CD1c-positive myeloid dendritic cell (primary cell): ENCODE data around the gene CMYA5.
"Not testable (repeated sequence)": the region's sequence is repeated elsewhere in the genome, so short reads cannot be mapped to it uniquely, and the experiment has no call there.

ENCODE experiments used
- DNase-seq: peaks from one replicate; pipeline ENCODE4 v3.0.0-alpha.2; 2016; ENCODE audit errors: extremely low spot score

CMYA5 gene

DNA sequence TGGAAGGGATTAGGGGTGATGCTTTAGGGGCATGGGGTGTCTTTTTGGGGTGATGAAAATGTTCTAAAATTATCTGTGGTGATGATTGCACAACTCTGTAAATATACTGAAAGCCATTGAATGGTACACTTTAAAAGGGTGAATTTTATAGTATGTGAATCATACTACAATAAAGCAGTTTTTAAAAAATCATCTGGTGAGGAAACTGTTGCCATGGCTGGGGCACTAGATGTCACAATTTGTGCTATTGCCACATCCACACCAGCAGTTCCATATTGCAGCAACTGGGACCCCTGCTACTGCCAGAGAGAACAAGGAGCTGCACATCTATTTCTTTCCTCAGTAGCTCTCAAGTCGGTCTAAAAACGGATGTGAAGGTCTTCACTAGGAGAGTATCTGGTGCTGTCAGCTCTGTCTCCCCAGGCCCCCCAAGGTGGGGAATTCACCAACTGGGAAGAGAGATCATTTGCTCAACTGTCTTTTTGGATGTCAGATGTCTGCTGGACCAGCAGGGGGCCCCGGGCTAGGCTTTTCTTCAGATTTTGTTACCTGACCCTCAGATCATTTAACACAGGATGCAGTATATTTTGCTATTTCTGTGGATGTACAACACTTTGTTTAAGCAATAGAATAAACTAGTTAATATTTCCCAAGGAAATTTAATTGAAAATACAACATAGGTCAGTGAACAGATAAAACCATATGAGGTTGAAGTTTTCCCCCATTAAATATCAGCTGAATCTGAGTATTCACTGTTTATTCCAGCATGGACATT, 13.2 kb downstream of the CMYA5 start:
- DNase-seq, result peak; percentile 20

DNA sequence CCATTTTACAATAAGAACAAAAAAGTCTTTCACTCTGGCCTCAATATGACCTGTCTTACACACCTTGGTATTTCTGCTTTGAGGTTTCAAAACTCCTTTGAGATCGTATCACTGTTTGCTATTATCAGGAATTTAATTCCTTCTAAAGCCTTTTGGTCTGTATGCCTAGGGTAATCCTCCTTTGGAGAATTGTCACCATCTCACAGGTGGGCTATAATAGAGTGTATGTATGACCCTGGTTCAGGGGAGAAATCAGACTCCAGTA, 13.7 kb downstream of the CMYA5 start:
- DNase-seq, result no peak

GRCh38 chr5:79704553-79704952, 14.9 kb downstream of the CMYA5 start:
- DNase-seq, result no peak

- no peak for DNase-seq
Observed at GRCh38 chr5:79705632-79706031, 16.0 kb downstream of the CMYA5 start.

DNA sequence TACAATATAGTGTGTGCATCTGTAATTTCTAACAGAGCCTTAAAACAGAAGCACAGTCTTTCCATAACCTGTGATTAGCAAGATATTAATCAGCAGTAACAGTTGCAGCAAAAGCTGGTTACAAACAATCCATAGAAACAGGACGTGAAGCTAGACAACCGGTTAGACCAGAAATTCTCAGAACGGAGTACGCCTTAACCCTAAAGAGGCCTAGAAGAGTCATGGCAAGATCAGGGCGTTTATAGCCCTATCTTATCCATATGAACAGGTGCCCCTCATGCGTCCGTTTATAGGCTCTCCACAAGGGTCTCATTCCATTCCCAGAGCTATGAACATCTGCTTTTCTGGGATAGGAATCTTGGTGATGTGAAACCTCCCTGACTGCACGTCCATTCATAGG, 16.7 kb downstream of the CMYA5 start:
- not testable (repeated sequence) for DNase-seq

- DNase-seq, result no peak
Observed at GRCh38 chr5:79707535-79707934, 17.9 kb downstream of the CMYA5 start.

- no peak for DNase-seq
Observed at GRCh38 chr5:79712741-79713140, 23.1 kb downstream of the CMYA5 start.

- DNase-seq, result no peak
Observed at GRCh38 chr5:79713727-79714126, 24.1 kb downstream of the CMYA5 start.

DNA sequence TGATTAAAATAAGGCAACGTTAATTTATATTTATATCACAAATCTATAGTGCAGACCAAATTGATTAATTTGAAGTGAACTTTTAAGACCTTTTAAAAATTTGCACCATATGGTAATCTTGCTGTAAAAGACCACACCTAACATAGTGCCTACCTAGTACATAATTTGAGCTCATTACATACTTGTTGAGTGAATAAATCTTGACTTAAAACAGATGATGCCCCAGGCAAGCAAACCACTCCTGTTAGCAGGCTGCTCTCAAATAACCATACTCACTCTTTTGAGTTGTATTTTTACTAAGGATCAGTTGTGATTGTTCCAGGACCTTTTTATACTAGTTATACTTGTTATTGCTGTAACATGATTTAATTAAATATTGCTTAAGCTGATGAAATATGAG, 27.2 kb downstream of the CMYA5 start:
- no peak for DNase-seq

GRCh38 chr5:79720096-79720495, 30.5 kb downstream of the CMYA5 start:
- DNase-seq, result no peak

GRCh38 chr5:79727451-79728355, 38.1 kb downstream of the CMYA5 start:
- no peak for DNase-seq

DNA sequence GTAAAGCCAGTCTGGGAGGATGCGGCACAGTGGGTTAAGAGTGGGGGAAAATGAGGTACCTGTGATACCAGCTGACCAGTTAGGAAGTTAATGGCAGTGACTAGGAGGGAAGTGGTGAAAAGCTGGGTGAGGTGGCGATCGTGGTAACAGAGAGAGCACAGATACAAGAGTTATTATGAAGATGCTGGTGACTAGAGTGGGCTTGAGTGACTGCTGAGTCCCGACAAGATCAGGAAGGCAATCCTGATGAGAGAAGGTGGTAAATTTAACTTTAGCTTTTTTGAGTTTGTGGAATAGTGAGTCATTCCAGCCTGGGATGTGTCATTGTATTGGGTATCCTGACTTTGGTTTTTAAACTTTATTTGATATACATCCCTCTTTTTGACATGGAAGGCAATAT, 38.8 kb downstream of the CMYA5 start:
- DNase-seq, result no peak

- DNase-seq, result no peak
Observed at GRCh38 chr5:79729679-79730078, 40.0 kb downstream of the CMYA5 start.

- DNase-seq, result no peak
Observed at GRCh38 chr5:79730564-79730963, 40.9 kb downstream of the CMYA5 start.

GRCh38 chr5:79731775-79732174, 42.1 kb downstream of the CMYA5 start:
- DNase-seq, result no peak

GRCh38 chr5:79736528-79737514, 47.2 kb downstream of the CMYA5 start:
- no peak for DNase-seq

- DNase-seq, result no peak
Observed at GRCh38 chr5:79738349-79738748, 48.7 kb downstream of the CMYA5 start.

DNA sequence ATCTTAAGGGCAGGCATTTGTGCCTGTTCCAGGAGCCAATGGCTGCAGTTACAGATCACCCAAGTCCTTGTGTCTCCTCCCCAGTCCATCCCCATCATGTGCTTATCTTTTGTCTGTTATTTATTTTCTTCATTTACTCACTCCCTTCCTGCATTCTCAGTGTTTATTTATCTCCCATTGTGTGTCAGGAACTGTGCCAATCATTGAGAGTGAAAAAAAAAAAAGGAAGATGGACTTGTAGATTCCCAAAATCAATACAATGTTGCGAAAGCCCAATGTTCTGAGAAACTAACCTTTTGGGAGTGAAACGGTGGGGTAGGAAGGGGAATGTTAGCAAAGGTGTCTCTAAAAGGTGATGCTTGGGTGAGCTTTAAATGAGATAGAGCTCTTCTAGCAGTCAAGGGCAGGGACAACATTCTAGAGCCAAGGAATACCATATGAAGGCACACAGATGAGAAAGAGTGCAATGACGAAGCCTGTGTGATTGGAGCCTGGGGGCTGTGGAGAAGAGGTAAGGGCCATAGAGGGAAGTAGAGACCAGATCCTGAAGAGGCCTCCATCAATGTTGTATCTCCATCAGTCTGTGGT, 53.0 kb downstream of the CMYA5 start:
- no peak for DNase-seq

- DNase-seq, result no peak
Observed at GRCh38 chr5:79743846-79744605, 54.4 kb downstream of the CMYA5 start.

DNA sequence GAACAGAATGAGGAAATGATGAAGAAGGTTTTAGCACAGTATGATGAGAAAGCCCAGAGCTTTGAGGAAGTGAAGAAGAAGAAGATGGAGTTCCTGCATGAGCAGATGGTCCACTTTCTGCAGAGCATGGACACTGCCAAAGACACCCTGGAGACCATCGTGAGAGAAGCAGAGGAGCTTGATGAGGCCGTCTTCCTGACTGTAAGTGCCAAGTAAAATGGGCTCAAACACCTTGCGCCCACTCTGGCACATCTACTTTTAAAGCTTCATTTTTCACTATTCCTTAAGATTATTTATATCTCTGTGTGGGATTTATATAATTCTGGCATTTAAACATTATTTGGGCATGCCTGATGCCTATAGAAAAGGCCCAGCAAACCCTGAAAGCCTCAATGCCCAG, 55.6 kb downstream of the CMYA5 start:
- DNase-seq, result no peak
